Measurements from ENCODE around the gene BEX1. TPM values are rescaled to one million over a fixed set of nuclear protein-coding genes. Genes with fewer than 3 reads are reported as not detected.
A peak's percentile ranks its signal among the peaks of the same experiment; 100 is the strongest.
"Not testable (repeated sequence)": the region's sequence is repeated elsewhere in the genome, so short reads cannot be mapped to it uniquely, and the experiment has no call there.

BEX1 gene
- 100 to 1,000 TPM in 1 of 2 donors, 10 to 100 TPM in 1; 83.6 to 144 TPM for total RNA-seq
- 125 TPM for polyA plus RNA-seq (2013, experiment 1 of 2)
- 131 TPM for polyA plus RNA-seq (2013, experiment 2 of 2)
- long read RNA-seq, experiment 1, transcript BEX1-201 (3 exons, 864 nt): major isoform, 58 of 114 reads
- long read RNA-seq, experiment 1, partial matches to known transcripts: 49 of 114 reads
- long read RNA-seq, experiment 1, other reads (novel, unspliced or antisense): 7 of 114 reads
- long read RNA-seq, experiment 2, transcript BEX1-201 (3 exons, 864 nt): major isoform, 86 of 94 reads
- long read RNA-seq, experiment 2, partial matches to known transcripts: 8 of 94 reads
- long read RNA-seq, experiment 2, other reads (novel, unspliced or antisense): 0 of 94 reads
- long read RNA-seq, experiment 3, transcript BEX1-201 (3 exons, 864 nt): major isoform, 29 of 29 reads
- long read RNA-seq, experiment 3, partial matches to known transcripts: 0 of 29 reads
- long read RNA-seq, experiment 3, other reads (novel, unspliced or antisense): 0 of 29 reads
- long read RNA-seq, experiment 4, transcript BEX1-201 (3 exons, 864 nt): major isoform, 860 of 881 reads
- long read RNA-seq, experiment 4, partial matches to known transcripts: 5 of 881 reads
- long read RNA-seq, experiment 4, other reads (novel, unspliced or antisense): 16 of 881 reads

DNA sequence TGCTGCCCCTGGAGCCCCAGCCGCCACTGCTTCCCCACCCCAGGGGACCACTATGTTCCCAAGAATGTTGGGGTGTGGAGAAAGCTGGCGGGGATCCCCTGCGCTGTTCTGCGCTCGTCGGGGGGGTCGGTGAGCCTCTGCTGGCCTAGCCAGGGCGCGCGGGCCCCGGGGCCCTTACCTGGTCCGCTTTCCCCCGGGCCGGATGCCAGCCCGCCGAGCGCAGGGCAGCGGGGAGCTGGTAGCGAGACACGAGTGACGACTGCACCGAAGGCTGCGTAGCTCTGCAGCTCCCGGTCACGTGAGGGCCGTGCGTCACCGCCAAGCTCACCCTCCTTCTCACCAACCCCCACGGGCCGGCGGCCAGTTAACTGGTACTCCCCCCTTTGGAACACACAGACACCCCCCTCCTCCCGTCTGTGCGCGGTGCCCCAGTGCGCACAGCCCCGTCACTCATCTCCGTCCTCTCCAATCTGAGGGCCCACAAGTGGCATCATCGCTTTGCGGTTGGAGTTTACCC lies at the start of gene BEX1:
Gene BEX1 (minus strand): TSS at position 254 of the 517 bp plus-strand sequence. CDS start 897 bp downstream, outside the sequence.
- 3% methylated on average over 38 of the region's 39 CpGs; no CpG with 5 or more reads in 1 of the 2 experiments for WGBS, 2 experiments (ENCODE audit: insufficient coverage in 1 of 2, insufficient read length in 1 of 2)
- peak within 1 kb of the TSS; percentile 67 for H3K9ac ChIP-seq (ENCODE audit: extremely low read depth, low read length, poor library complexity, severe bottlenecking)

DNA sequence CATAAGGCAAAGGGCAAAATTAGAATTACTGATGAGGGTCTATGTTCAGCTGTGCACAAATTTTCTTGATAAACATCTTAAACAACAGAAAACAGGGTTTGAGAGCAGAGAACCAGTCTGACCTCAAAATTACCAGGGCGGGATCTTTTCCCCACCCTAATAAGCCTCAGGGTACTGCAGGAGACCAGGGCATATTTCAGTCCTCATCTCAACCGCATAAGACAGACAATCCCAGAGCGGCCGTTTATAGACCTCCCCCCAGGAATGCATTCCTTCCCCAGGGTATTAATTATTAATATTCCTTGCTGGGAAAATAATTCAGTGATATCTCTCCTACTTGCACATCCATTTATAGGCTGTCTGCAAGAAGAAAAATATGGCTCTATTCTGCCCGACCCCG lies 45.5 kb upstream of the BEX1 start:
- H3K4me3 ChIP-seq (ENCODE audit: low read length); H3K4me1 Mint-ChIP-seq; H3K27me3 ChIP-seq (ENCODE audit: control insufficient read depth, insufficient read depth, low read length, poor library complexity, severe bottlenecking); H3K4me1 ChIP-seq (ENCODE audit: control insufficient read depth, insufficient read depth, low read length); H3K27ac ChIP-seq (ENCODE audit: low read depth, low read length); H3K36me3 ChIP-seq (ENCODE audit: control insufficient read depth, insufficient read depth, low read length); H3K9ac ChIP-seq (ENCODE audit: extremely low read depth, low read length, poor library complexity, severe bottlenecking); H3K27me3 Mint-ChIP-seq (ENCODE audit: insufficient read depth); H3K27ac Mint-ChIP-seq; H3K4me3 Mint-ChIP-seq; DNase-seq; H3K36me3 Mint-ChIP-seq (ENCODE audit: low read depth): not testable (repeated sequence)
- WGBS, 2 experiments (ENCODE audit: insufficient coverage in 1 of 2, insufficient read length in 1 of 2): 88 to 100% methylated on average over 2 to 6 of the region's 6 CpGs
- H3K9me3 ChIP-seq (ENCODE audit: control insufficient read depth, low read length): peaks cover 32% of the 10 kb centered on the region
- peaks cover 90% of the 10 kb centered on the region for H3K9me3 Mint-ChIP-seq

More for the DNA sequence above, at the start of gene BEX1:
- Histone ChIP-seq H3K36me3 (ENCODE audit: control insufficient read depth, insufficient read depth, low read length) (no peaks in the 10 kb centered on the region), H3K4me1 (ENCODE audit: control insufficient read depth, insufficient read depth, low read length) (peaks cover 2% of the 10 kb centered on the region), H3K9me3 (ENCODE audit: control insufficient read depth, low read length) (no peaks in the 10 kb centered on the region), H3K27ac (ENCODE audit: low read depth, low read length) (peak within 1 kb of the TSS; percentile 79), H3K27me3 (ENCODE audit: control insufficient read depth, insufficient read depth, low read length, poor library complexity, severe bottlenecking) (no peaks in the 10 kb centered on the region), H3K4me3 (ENCODE audit: low read length) (peak within 1 kb of the TSS; percentile 69)
- Mint-ChIP-seq H3K27me3 (ENCODE audit: insufficient read depth) (no peaks in the 10 kb centered on the region), H3K9me3 (peaks cover 30% of the 10 kb centered on the region), H3K4me3 (peak within 1 kb of the TSS; percentile 66), H3K36me3 (ENCODE audit: low read depth) (peaks cover 9% of the 10 kb centered on the region), H3K4me1 (peaks cover 2% of the 10 kb centered on the region), H3K27ac (peak within 1 kb of the TSS; percentile 85)
- peak; percentile 86 for DNase-seq
- TF ChIP-seq, protein P1, sequence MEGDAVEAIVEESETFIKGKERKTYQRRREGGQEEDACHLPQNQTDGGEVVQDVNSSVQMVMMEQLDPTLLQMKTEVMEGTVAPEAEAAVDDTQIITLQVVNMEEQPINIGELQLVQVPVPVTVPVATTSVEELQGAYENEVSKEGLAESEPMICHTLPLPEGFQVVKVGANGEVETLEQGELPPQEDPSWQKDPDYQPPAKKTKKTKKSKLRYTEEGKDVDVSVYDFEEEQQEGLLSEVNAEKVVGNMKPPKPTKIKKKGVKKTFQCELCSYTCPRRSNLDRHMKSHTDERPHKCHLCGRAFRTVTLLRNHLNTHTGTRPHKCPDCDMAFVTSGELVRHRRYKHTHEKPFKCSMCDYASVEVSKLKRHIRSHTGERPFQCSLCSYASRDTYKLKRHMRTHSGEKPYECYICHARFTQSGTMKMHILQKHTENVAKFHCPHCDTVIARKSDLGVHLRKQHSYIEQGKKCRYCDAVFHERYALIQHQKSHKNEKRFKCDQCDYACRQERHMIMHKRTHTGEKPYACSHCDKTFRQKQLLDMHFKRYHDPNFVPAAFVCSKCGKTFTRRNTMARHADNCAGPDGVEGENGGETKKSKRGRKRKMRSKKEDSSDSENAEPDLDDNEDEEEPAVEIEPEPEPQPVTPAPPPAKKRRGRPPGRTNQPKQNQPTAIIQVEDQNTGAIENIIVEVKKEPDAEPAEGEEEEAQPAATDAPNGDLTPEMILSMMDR (conservative IDR thresholded peaks at IDR 0.05): no peak

DNA sequence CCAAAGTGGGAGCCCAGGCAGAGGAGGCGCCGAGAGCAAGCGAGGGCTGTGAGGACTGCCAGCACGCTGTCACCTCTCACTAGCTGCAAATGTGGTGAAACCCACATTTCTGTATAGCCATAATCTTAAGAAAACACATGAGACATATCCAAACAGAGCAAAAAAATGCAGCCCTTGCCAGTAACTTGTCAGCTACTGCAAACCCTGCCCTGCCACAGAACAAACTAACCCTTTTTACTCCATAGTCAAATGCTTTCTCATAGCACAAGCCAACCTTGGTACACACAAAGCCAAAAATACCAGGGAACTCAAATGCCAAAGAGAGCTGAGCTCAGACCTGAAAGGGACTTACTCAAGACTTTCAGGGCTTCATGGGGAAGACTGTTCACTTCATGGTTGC lies 43.9 kb upstream of the BEX1 start:
- WGBS, 2 experiments (ENCODE audit: insufficient coverage in 1 of 2, insufficient read length in 1 of 2): 94% methylated on average over 2 of the region's 4 CpGs; no CpG with 5 or more reads in 1 of the 2 experiments
- DNase-seq: no peak
- no peaks in the 10 kb centered on the region for H3K4me1 Mint-ChIP-seq
- no peaks in the 10 kb centered on the region for H3K27me3 Mint-ChIP-seq (ENCODE audit: insufficient read depth)
- H3K4me3 Mint-ChIP-seq: no peak overlapping the region
- Histone ChIP-seq H3K4me3 (ENCODE audit: low read length) (no peak overlapping the region), H3K4me1 (ENCODE audit: control insufficient read depth, insufficient read depth, low read length) (no peaks in the 10 kb centered on the region), H3K9ac (ENCODE audit: extremely low read depth, low read length, poor library complexity, severe bottlenecking) (no peak overlapping the region), H3K9me3 (ENCODE audit: control insufficient read depth, low read length) (peaks cover 32% of the 10 kb centered on the region), H3K36me3 (ENCODE audit: control insufficient read depth, insufficient read depth, low read length) (no peaks in the 10 kb centered on the region), H3K27me3 (ENCODE audit: control insufficient read depth, insufficient read depth, low read length, poor library complexity, severe bottlenecking) (no peaks in the 10 kb centered on the region), H3K27ac (ENCODE audit: low read depth, low read length) (no peak overlapping the region)
- TF ChIP-seq, protein P1 (conservative IDR thresholded peaks at IDR 0.05): no peak
- peaks cover 81% of the 10 kb centered on the region for H3K9me3 Mint-ChIP-seq
- peaks cover 6% of the 10 kb centered on the region for H3K36me3 Mint-ChIP-seq (ENCODE audit: low read depth)
- H3K27ac Mint-ChIP-seq: no peak overlapping the region

DNA sequence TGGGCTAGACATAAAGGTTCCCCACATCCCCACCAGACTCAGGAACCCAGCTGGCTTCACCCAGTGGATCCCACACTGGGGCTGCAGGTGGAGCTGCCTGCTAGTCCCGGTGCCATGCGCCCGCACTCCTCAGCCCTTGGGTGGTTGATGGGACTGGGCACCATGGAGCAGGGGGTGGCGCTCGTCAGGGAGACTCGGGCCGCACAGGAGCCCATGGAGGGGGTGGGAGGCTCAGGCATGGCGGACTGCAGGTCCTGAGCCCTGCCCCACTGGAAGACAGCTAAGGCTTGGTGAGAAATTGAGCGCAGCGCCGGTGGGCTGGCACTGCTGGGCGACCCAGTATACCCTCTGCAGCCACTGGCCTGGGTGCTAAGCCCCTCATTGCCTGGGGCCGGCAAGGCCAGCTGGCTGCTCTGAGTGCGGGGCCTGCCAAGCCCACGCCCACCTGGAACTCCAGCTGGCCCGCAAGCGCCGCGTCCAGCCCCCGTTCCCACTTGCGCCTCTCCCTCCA lies 43.3 kb upstream of the BEX1 start:
- H3K36me3 ChIP-seq (ENCODE audit: control insufficient read depth, insufficient read depth, low read length); H3K4me1 Mint-ChIP-seq; H3K4me3 Mint-ChIP-seq; H3K27me3 Mint-ChIP-seq (ENCODE audit: insufficient read depth); DNase-seq; H3K27me3 ChIP-seq (ENCODE audit: control insufficient read depth, insufficient read depth, low read length, poor library complexity, severe bottlenecking); H3K27ac Mint-ChIP-seq; H3K27ac ChIP-seq (ENCODE audit: low read depth, low read length); H3K9ac ChIP-seq (ENCODE audit: extremely low read depth, low read length, poor library complexity, severe bottlenecking); H3K4me1 ChIP-seq (ENCODE audit: control insufficient read depth, insufficient read depth, low read length); H3K4me3 ChIP-seq (ENCODE audit: low read length); H3K36me3 Mint-ChIP-seq (ENCODE audit: low read depth): not testable (repeated sequence)
- WGBS, 2 experiments (ENCODE audit: insufficient coverage in 1 of 2, insufficient read length in 1 of 2): 90 to 98% methylated on average over 2 to 15 of the region's 21 CpGs
- peaks cover 32% of the 10 kb centered on the region for H3K9me3 ChIP-seq (ENCODE audit: control insufficient read depth, low read length)
- H3K9me3 Mint-ChIP-seq: peaks cover 79% of the 10 kb centered on the region

DNA sequence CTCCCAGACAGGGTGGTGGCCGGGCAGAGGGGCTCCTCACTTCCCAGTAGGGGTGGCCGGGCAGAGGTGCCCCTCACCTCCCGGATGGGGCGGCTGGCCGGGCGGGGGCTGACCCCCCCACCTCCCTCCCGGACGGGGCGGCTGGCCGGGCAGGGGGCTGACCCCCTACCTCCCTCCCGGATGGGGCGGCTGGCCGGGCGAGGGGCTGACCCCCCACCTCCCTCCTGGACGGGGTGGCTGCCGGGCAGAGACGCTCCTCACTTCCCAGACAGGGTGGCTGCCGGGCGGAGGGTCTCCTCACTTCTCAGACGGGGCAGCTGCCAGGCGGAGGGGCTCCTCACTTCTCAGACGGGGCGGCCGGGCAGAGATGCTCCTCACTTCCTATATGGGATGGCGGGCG lies 40.4 kb upstream of the BEX1 start:
- H3K9me3 Mint-ChIP-seq: peaks cover 64% of the 10 kb centered on the region
- not testable (repeated sequence) for H3K36me3 Mint-ChIP-seq (ENCODE audit: low read depth); H3K27me3 ChIP-seq (ENCODE audit: control insufficient read depth, insufficient read depth, low read length, poor library complexity, severe bottlenecking); DNase-seq; H3K36me3 ChIP-seq (ENCODE audit: control insufficient read depth, insufficient read depth, low read length); H3K27ac Mint-ChIP-seq; H3K4me3 Mint-ChIP-seq; H3K4me1 ChIP-seq (ENCODE audit: control insufficient read depth, insufficient read depth, low read length); H3K9ac ChIP-seq (ENCODE audit: extremely low read depth, low read length, poor library complexity, severe bottlenecking); H3K4me1 Mint-ChIP-seq; H3K27me3 Mint-ChIP-seq (ENCODE audit: insufficient read depth); H3K4me3 ChIP-seq (ENCODE audit: low read length); H3K27ac ChIP-seq (ENCODE audit: low read depth, low read length)
- peaks cover 23% of the 10 kb centered on the region for H3K9me3 ChIP-seq (ENCODE audit: control insufficient read depth, low read length)
- WGBS, 2 experiments (ENCODE audit: insufficient coverage in 1 of 2, insufficient read length in 1 of 2): 96% methylated on average over 12 of the region's 26 CpGs; no CpG with 5 or more reads in 1 of the 2 experiments

All from endodermal cell (in vitro differentiated cells).